IMR-90 (cell line): Measurements from ENCODE around the gene MEGF6. TPM values are rescaled to one million over a fixed set of nuclear protein-coding genes. Genes with fewer than 3 reads are reported as not detected.

Source experiments
- ATAC-seq: fragments of 200-7000 bp; cut with Tn5 transposase; 2 replicates; pipeline ENCODE4 v1.9.1; 2020; ENCODE audit warnings: low read depth, mild to moderate bottlenecking, moderate library complexity
- BruUV-seq: library from RNA; stranded (reverse); fragments of 400-500 nt; replicated peaks from 2 replicates; lab custom pipeline; 2021; lab: Mats Ljungman, UMichigan
- CTCF ChIA-PET: fragments of 300-600 bp; formaldehyde crosslinking; extraction: SDS; loops from one replicate; lab custom pipeline; 2021; ENCODE audit warnings: antibody characterized with exemption; lab: Yijun Ruan, JAX
- POLR2A ChIA-PET: fragments of 300-600 bp; sonication (Branson Sonifier 250); formaldehyde crosslinking; loops from one replicate; lab custom pipeline; 2022; ENCODE audit warnings: antibody characterized with exemption; ENCODE audit not compliant: unreplicated experiment; lab: Charles Lee
- DNase-seq: peaks from one replicate; pipeline ENCODE4 v3.0.0; 2013
- H2AFZ ChIP-seq: replicated peaks from 2 replicates; pipeline ENCODE3; 2013; ENCODE audit warnings: low read length, mild to moderate bottlenecking; ENCODE audit not compliant: poor library complexity
- H2AK5ac ChIP-seq: 2 replicates; pipeline ENCODE4 v1.6.1; 2013; ENCODE audit warnings: low read depth, low read length, inconsistent platforms
- H2AK9ac ChIP-seq: replicated peaks from 2 replicates; pipeline ENCODE3; 2013; ENCODE audit warnings: mild to moderate bottlenecking, low read depth, low read length, moderate library complexity; ENCODE audit not compliant: poor library complexity
- H2BK120ac ChIP-seq: 2 replicates; pipeline ENCODE4 v1.6.1; 2013; ENCODE audit warnings: low read depth, low read length, inconsistent platforms
- H2BK15ac ChIP-seq: 3 replicates; pipeline ENCODE4 v1.6.1; 2013; ENCODE audit warnings: low read depth, low read length, inconsistent platforms
- H2BK20ac ChIP-seq: 2 replicates; pipeline ENCODE4 v1.6.1; 2013; ENCODE audit warnings: low read depth, mild to moderate bottlenecking, inconsistent platforms, low read length, moderate library complexity
- H2BK5ac ChIP-seq: 2 replicates; pipeline ENCODE4 v1.6.1; 2013; ENCODE audit warnings: mild to moderate bottlenecking, low read depth, low read length, inconsistent platforms; ENCODE audit not compliant: poor library complexity, severe bottlenecking
- H3K14ac ChIP-seq: replicated peaks from 2 replicates; pipeline ENCODE4 v1.6.1; 2013; ENCODE audit warnings: low read depth, low read length, inconsistent platforms
- H3K18ac ChIP-seq: 2 replicates; pipeline ENCODE4 v1.6.1; 2013; ENCODE audit warnings: low read depth, low read length, control low read depth
- H3K23ac ChIP-seq: 2 replicates; pipeline ENCODE4 v1.6.1; 2013; ENCODE audit warnings: low read depth, low read length, inconsistent platforms
- H3K27ac ChIP-seq: 2 replicates; pipeline ENCODE4 v1.5.1; 2013; ENCODE audit warnings: mild to moderate bottlenecking, control low read depth, low read length; ENCODE audit not compliant: insufficient read depth
- H3K27me3 ChIP-seq: 2 replicates; pipeline ENCODE4 v1.6.1; 2013; ENCODE audit warnings: low read length; ENCODE audit not compliant: control insufficient read depth, insufficient read depth
- H3K36me3 ChIP-seq: 2 replicates; pipeline ENCODE4 v1.6.1; 2013; ENCODE audit warnings: low read length, mixed read lengths; ENCODE audit not compliant: control insufficient read depth, insufficient read depth
- H3K4ac ChIP-seq: 2 replicates; pipeline ENCODE4 v1.6.1; 2013; ENCODE audit warnings: low read depth, low read length, inconsistent platforms
- H3K4me1 ChIP-seq: 2 replicates; pipeline ENCODE4 v1.6.1; 2013; ENCODE audit warnings: low read length, mixed read lengths; ENCODE audit not compliant: control insufficient read depth, insufficient read depth
- H3K4me2 ChIP-seq: 2 replicates; pipeline ENCODE4 v1.6.1; 2013; ENCODE audit warnings: low read depth, mild to moderate bottlenecking, control low read depth, low read length, moderate library complexity
- H3K4me3 ChIP-seq: 2 replicates; pipeline ENCODE4 v1.5.1; 2013; ENCODE audit warnings: low read depth, mild to moderate bottlenecking, control low read depth, low read length, moderate library complexity; ENCODE audit not compliant: insufficient read depth
- H3K56ac ChIP-seq: 2 replicates; pipeline ENCODE4 v1.6.1; 2013; ENCODE audit warnings: low read length, inconsistent platforms; ENCODE audit not compliant: insufficient read depth; ENCODE audit errors: extremely low read depth
- H3K79me1 ChIP-seq, 2 experiments: 2 replicates each; pipeline ENCODE4 v1.6.1; 2013; ENCODE audit warnings: low read length in 2 of 2, inconsistent platforms in 1 of 2, low read depth in 1 of 2
- H3K9ac ChIP-seq: 2 replicates; pipeline ENCODE4 v1.6.1; 2013; ENCODE audit warnings: low read depth, low read length, control low read depth
- H3K9me1 ChIP-seq: 2 replicates; pipeline ENCODE4 v1.6.1; 2013; ENCODE audit warnings: low read length, inconsistent platforms; ENCODE audit not compliant: insufficient read depth
- H3K9me3 ChIP-seq: 2 replicates; pipeline ENCODE4 v1.6.1; 2013; ENCODE audit warnings: low read length; ENCODE audit not compliant: control insufficient read depth, insufficient read depth
- H4K20me1 ChIP-seq: 2 replicates; pipeline ENCODE4 v1.6.1; 2013; ENCODE audit warnings: low read length, inconsistent platforms; ENCODE audit not compliant: insufficient read depth
- H4K5ac ChIP-seq: 2 replicates; pipeline ENCODE4 v1.6.1; 2013; ENCODE audit warnings: mild to moderate bottlenecking, low read depth, low read length, control low read depth
- H4K8ac ChIP-seq, 2 experiments: 2 replicates each; pipeline ENCODE4 v1.6.1; 2013; ENCODE audit warnings: low read depth in 2 of 2, low read length in 2 of 2, control low read depth in 1 of 2, inconsistent platforms in 1 of 2
- H4K91ac ChIP-seq: 2 replicates; pipeline ENCODE4 v1.6.1; 2013; ENCODE audit warnings: low read depth, low read length, inconsistent platforms; ENCODE audit not compliant: insufficient read depth
- BHLHE40 ChIP-seq: fragments of 150-350 bp; IDR thresholded peaks from 2 replicates; pipeline ENCODE4 v1.6.1; 2016; ENCODE audit warnings: mild to moderate bottlenecking, low read depth, low read length
- CEBPB ChIP-seq: IDR thresholded peaks from 2 replicates; pipeline ENCODE4 v1.6.1; 2012; ENCODE audit warnings: low read depth, low read length, improper control_type of control experiment
- CHD1 ChIP-seq: IDR thresholded peaks from 2 replicates; pipeline ENCODE4 v1.6.1; 2012; ENCODE audit warnings: low read depth, low read length, improper control_type of control experiment
- FOS ChIP-seq: fragments of 150-350 bp; IDR thresholded peaks from 2 replicates; pipeline ENCODE4 v1.6.1; 2016; ENCODE audit warnings: low read depth, low read length
- MAFK ChIP-seq: IDR thresholded peaks from 2 replicates; pipeline ENCODE4 v1.6.1; 2012; ENCODE audit warnings: low read depth, low read length, improper control_type of control experiment
- MAZ ChIP-seq: IDR thresholded peaks from 2 replicates; pipeline ENCODE4 v1.6.1; 2012; ENCODE audit warnings: low read depth, mild to moderate bottlenecking, low read length, improper control_type of control experiment, moderate library complexity, borderline replicate concordance
- MXI1 ChIP-seq: IDR thresholded peaks from 2 replicates; pipeline ENCODE4 v1.6.1; 2012; ENCODE audit warnings: low read depth, mild to moderate bottlenecking, low read length, moderate library complexity, borderline replicate concordance
- NFE2L2 ChIP-seq: fragments of 150-350 bp; IDR thresholded peaks from 2 replicates; pipeline ENCODE4 v1.6.1; 2016; ENCODE audit warnings: low read depth, mild to moderate bottlenecking, low read length
- POLR2A ChIP-seq: IDR thresholded peaks from 2 replicates; pipeline ENCODE4 v1.6.1; 2012; ENCODE audit warnings: mild to moderate bottlenecking, low read depth, low read length
- RAD21 ChIP-seq: IDR thresholded peaks from 2 replicates; pipeline ENCODE4 v1.6.1; 2012; ENCODE audit warnings: low read length, improper control_type of control experiment
- RCOR1 ChIP-seq: IDR thresholded peaks from 2 replicates; pipeline ENCODE4 v1.6.1; 2012; ENCODE audit warnings: mild to moderate bottlenecking, low read length, improper control_type of control experiment; ENCODE audit not compliant: insufficient replicate concordance
- RFX5 ChIP-seq: IDR thresholded peaks from 2 replicates; pipeline ENCODE4 v1.8.0; 2012; ENCODE audit warnings: low read depth, mild to moderate bottlenecking, low read length, moderate library complexity
- SMC3 ChIP-seq: fragments of 150-350 bp; IDR thresholded peaks from 2 replicates; pipeline ENCODE4 v1.6.1; 2016; ENCODE audit warnings: low read depth, mild to moderate bottlenecking, antibody characterized with exemption, low read length, moderate library complexity
- WGBS, 2 experiments: methylation state at CpG; one replicate each; pipeline versions ENCODE4 v1.1.5 to v1.1.7; 2013; ENCODE audit warnings: missing lambda C conversion rate in 2 of 2; ENCODE audit not compliant: insufficient read length in 1 of 2; ENCODE audit errors: extremely low coverage in 2 of 2; 5-methylcytosine and 5-hydroxymethylcytosine counted together
- dilution Hi-C: fragments of 300-500 bp; cut with HindIII; formaldehyde crosslinking; loops from one replicate; pipeline ENCODE4 v1.14.3; 2018; ENCODE audit warnings: low sequenced_read_pairs; ENCODE audit not compliant: unreplicated experiment
- in situ Hi-C: fragments of 300-500 bp; cut with MboI; formaldehyde crosslinking; loops from 3 replicates; pipeline ENCODE4 v1.14.3; 2019; ENCODE audit warnings: low sequenced_read_pairs, inconsistent platforms, mixed read lengths
- intact Hi-C: fragments of 100-400 bp; cut with micrococcal nuclease; formaldehyde crosslinking; loops from 2 replicates; pipeline ENCODE4 v1.10.0; 2022
- polyA plus RNA-seq, 3 experiments: library from polyadenylated mRNA; depleted of rRNA; stranded (reverse); fragments of >200 nt; gene quantifications; 2 replicates each; pipeline ENCODE4 v1.2.3, GENCODE V29; 2012; ENCODE audit warnings: low replicate concordance in 1 of 3
- total RNA-seq: library from RNA; depleted of rRNA; stranded (reverse); fragments of >200 nt; gene quantifications from 2 replicates; pipeline ENCODE4 v1.2.3, GENCODE V29; 2012
- TF ChIP-seq, protein P1 (sequence below): conservative IDR thresholded peaks from 2 replicates; pipeline ENCODE4 v1.5.1; 2012; ENCODE audit warnings: mild to moderate bottlenecking, low read depth, low read length, improper control_type of control experiment
- TF ChIP-seq, protein P2 (sequence below): fragments of 150-350 bp; IDR thresholded peaks from 2 replicates; pipeline ENCODE4 v1.6.1; 2016; ENCODE audit warnings: low read depth, mild to moderate bottlenecking, low read length, moderate library complexity, borderline replicate concordance
- TF ChIP-seq, protein P3 (sequence below): fragments of 150-350 bp; IDR thresholded peaks from 2 replicates; pipeline ENCODE4 v1.6.1; 2017; ENCODE audit warnings: mild to moderate bottlenecking, antibody characterized with exemption, low read length, low read depth

The MEGF6 gene
- total and polyA plus RNA-seq, 2 of the 4 experiments (the other 2 are of a cell fraction), result 0.72 to 4.1 TPM

DNA sequence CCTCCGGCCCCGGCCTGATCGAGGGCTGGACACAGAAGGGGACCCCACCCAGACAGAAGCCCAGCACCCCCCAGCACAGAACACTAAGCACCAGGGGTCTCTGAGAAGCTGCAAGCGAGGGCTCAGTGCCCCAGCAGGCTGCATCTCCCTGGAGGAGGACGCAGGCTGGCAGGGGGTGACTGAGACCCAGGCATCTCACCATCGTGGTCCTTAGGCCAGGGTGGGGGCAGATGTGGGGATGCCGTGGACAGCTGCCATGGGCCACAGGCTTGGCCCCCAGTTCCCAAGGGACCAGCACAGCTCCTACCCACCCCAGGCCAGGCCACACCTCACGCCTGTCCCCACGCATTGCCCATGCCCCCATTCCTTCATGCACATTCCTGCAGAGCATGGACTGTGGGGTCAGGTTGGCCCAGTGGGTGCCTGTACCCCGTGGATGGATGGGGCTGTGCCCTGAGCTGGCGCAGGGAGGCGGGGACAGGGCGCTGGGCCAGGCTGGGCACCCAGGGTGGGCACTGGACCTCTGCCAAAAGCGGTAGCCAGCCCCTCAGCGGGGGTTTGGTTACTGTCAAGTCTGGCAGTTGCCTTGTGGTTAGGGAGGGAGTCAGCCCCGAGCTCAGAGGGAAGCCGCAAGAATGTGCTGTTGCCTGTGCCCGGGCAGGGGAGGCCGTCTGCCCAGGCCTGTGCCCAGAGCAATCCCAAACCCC is 95.4 kb downstream of the MEGF6 start:
- Histone ChIP-seq H2AFZ (no peak overlapping the region), H3K27me3 (no peaks in the 10 kb centered on the region), H3K14ac (no peak overlapping the region), H3K4me3 (no peak overlapping the region), H3K4me1 (no peaks in the 10 kb centered on the region), H3K9ac (no peak overlapping the region), H3K36me3 (no peaks in the 10 kb centered on the region), H2BK15ac (no peak overlapping the region), H2BK20ac (no peak overlapping the region), H2BK5ac (no peak overlapping the region), H3K56ac (no peak overlapping the region), H3K23ac (no peak overlapping the region), H4K8ac (no peak overlapping the region), H3K4ac (no peak overlapping the region), H2AK9ac (no peak overlapping the region), H3K9me3 (peaks cover 1% of the 10 kb centered on the region; the same call in 1 of the 2 replicates), H4K5ac (no peak overlapping the region), H3K4me2 (no peak overlapping the region), H2AK5ac (no peak overlapping the region), H2BK120ac (no peak overlapping the region), H3K79me1 (no peaks in the 10 kb centered on the region), H4K91ac (no peak overlapping the region), H3K27ac (no peak overlapping the region), H4K20me1 (no peaks in the 10 kb centered on the region), H3K18ac (no peak overlapping the region), H3K9me1 (no peaks in the 10 kb centered on the region)
- no peak for TF ChIP-seq NFE2L2
- no peak for TF ChIP-seq RAD21
- no peak for TF ChIP-seq CEBPB
- TF ChIP-seq MAFK, result no peak
- TF ChIP-seq, protein P1, sequence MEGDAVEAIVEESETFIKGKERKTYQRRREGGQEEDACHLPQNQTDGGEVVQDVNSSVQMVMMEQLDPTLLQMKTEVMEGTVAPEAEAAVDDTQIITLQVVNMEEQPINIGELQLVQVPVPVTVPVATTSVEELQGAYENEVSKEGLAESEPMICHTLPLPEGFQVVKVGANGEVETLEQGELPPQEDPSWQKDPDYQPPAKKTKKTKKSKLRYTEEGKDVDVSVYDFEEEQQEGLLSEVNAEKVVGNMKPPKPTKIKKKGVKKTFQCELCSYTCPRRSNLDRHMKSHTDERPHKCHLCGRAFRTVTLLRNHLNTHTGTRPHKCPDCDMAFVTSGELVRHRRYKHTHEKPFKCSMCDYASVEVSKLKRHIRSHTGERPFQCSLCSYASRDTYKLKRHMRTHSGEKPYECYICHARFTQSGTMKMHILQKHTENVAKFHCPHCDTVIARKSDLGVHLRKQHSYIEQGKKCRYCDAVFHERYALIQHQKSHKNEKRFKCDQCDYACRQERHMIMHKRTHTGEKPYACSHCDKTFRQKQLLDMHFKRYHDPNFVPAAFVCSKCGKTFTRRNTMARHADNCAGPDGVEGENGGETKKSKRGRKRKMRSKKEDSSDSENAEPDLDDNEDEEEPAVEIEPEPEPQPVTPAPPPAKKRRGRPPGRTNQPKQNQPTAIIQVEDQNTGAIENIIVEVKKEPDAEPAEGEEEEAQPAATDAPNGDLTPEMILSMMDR, result no peak
- TF ChIP-seq MAZ, result no peak
- no peak for TF ChIP-seq RCOR1
- TF ChIP-seq BHLHE40, result no peak
- TF ChIP-seq, protein P2, sequence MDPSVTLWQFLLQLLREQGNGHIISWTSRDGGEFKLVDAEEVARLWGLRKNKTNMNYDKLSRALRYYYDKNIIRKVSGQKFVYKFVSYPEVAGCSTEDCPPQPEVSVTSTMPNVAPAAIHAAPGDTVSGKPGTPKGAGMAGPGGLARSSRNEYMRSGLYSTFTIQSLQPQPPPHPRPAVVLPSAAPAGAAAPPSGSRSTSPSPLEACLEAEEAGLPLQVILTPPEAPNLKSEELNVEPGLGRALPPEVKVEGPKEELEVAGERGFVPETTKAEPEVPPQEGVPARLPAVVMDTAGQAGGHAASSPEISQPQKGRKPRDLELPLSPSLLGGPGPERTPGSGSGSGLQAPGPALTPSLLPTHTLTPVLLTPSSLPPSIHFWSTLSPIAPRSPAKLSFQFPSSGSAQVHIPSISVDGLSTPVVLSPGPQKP, result no peak
- TF ChIP-seq POLR2A, result no peak
- TF ChIP-seq RFX5, result no peak
- no peak for TF ChIP-seq FOS
- TF ChIP-seq MXI1, result no peak
- TF ChIP-seq, protein P3, sequence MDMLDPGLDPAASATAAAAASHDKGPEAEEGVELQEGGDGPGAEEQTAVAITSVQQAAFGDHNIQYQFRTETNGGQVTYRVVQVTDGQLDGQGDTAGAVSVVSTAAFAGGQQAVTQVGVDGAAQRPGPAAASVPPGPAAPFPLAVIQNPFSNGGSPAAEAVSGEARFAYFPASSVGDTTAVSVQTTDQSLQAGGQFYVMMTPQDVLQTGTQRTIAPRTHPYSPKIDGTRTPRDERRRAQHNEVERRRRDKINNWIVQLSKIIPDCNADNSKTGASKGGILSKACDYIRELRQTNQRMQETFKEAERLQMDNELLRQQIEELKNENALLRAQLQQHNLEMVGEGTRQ, result no peak
- no peak for TF ChIP-seq CHD1
- TF ChIP-seq SMC3, result no peak
- dilution Hi-C loops, result no loop called here
- CTCF ChIA-PET, result no interaction called here
- intact Hi-C loops, result no loop called here
- BruUV-seq, result no TSS peak
- ATAC-seq (no peak), DNase-seq (no peak)
- 87% methylated on average over 3 of the region's 19 CpGs; no CpG with 5 or more reads in 1 of the 2 experiments for WGBS, 2 experiments
- in situ Hi-C loops, result no loop called here
- POLR2A ChIA-PET, result no interaction called here
